Body of pancreas (tissue), 4 donors: Measurements from ENCODE around the gene CDHR5.
A peak's percentile ranks its signal among the peaks of the same experiment; 100 is the strongest.

Source experiments
- CTCF ChIP-seq, 7 experiments: fragments of 450-650 bp in 4 of 7; fragments of 200-600 bp in 3 of 7; sonication (generic) in 3 of 7; IDR thresholded peaks; one replicate each; pipeline ENCODE4 v1.5.1; 2016 to 2019; ENCODE audit warnings: antibody characterized with exemption in 7 of 7
- POLR2A ChIP-seq, 3 donors: fragments of 450-650 bp; IDR thresholded peaks; one replicate each; pipeline ENCODE4 v1.6.1; 2016; ENCODE audit warnings: antibody characterized with exemption in 3 of 3, mild to moderate bottlenecking in 2 of 3

DNA sequence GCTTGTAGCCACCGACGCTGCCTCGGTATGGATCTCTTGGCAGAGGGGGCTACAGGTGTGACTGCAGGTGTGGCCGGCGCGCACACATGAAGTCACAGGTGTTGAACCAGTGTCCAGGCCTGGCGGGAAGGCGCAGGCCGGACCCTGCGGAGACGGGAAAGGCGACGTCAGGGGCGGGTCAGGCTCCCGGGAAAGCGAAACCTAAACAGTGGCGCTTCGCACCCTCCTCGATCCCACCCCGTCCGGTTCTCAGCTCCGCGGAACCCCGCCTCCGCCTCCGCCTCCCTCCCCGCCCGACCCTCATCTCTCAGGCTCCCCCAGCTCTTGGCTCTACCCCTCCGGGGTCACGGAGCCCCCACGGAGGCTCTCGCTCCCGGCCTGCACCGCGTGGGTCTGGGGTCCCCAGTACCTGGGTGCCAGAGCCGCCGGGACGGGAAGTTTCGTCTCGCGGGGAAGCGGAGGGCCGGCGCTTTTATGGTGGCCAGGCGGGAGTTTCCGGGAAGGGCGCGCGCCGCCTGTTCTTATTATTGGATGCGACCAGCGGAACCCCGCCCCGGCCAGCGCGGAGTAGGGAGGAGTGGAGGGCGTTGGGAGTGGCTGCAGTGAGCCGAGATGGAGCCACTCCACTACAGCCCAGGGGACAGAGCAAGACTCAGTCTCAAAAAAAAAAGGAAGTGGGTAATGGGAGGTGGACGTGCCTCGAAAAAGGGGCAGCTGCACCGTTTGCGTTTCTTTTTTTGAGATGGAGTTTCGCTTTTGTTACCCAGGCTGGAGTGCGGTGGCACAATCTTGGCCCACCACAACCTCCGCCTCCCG lies 9.0 kb downstream of the CDHR5 start, which contains the start of gene IRF7:
- TF ChIP-seq POLR2A (IDR thresholded peaks at IDR 0.05) = peak; percentile 72 to 92 (median 86)
- TF ChIP-seq CTCF (IDR thresholded peaks at IDR 0.05) = no peak
